Left ventricle myocardium inferior (tissue), 1 donor: ENCODE data around the gene LGALS3BP. TPM values are rescaled to one million over a fixed set of nuclear protein-coding genes. Genes with fewer than 3 reads are reported as not detected.
A peak's percentile ranks its signal among the peaks of the same experiment; 100 is the strongest.

Source experiments
- DNase-seq: peaks from one replicate; pipeline ENCODE4 v3.0.0-alpha.2; 2020
- H3K27ac ChIP-seq: fragments of 200-600 bp; replicated peaks from 2 replicates; pipeline ENCODE4 v1.8.0; 2021
- H3K27me3 ChIP-seq: fragments of 200-600 bp; 2 replicates; pipeline ENCODE4 v1.8.0; 2021; ENCODE audit warnings: low read depth
- H3K36me3 ChIP-seq: fragments of 200-600 bp; 2 replicates; pipeline ENCODE4 v1.8.0; 2021
- H3K4me1 ChIP-seq: fragments of 200-600 bp; 2 replicates; pipeline ENCODE4 v1.8.0; 2021
- H3K4me3 ChIP-seq: fragments of 200-600 bp; 2 replicates; pipeline ENCODE4 v1.8.0; 2021; ENCODE audit warnings: mild to moderate bottlenecking, moderate library complexity
- H3K9me3 ChIP-seq: fragments of 200-600 bp; replicated peaks from 2 replicates; pipeline ENCODE4 v1.8.0; 2021
- CTCF ChIP-seq: fragments of 200-600 bp; IDR thresholded peaks from 2 replicates; pipeline ENCODE4 v1.8.0; 2021; ENCODE audit warnings: antibody characterized with exemption, mild to moderate bottlenecking, borderline replicate concordance
- intact Hi-C: fragments of 100-400 bp; cut with micrococcal nuclease; formaldehyde crosslinking; loops from one replicate; pipeline ENCODE4 v1.11.0; 2022
- total RNA-seq: library from RNA; stranded (reverse); fragmentation: NEBNext Ultra II Directional; extraction: Animal tissue kit (Norgen Biotek cat#: 25700); gene quantifications from one replicate; pipeline ENCODE4 v1.2.1, GENCODE V29; 2021
- donor health status: DM: no; HTN: yes; CAD: no; lungs with severe emphysema.

The LGALS3BP gene
- total RNA-seq, 1 donor from 2014 or later: 585 TPM

- no peaks in the 10 kb centered on the region for H3K9me3 ChIP-seq
- H3K4me1 ChIP-seq: peaks cover 50% of the 10 kb centered on the region
- no peaks in the 10 kb centered on the region for H3K36me3 ChIP-seq
- H3K27ac ChIP-seq: peak overlapping the region; percentile 95
- H3K27me3 ChIP-seq: no peaks in the 10 kb centered on the region
- peak overlapping the region; percentile 85 for H3K4me3 ChIP-seq
- intact Hi-C loops: no loop called here
- no peak for TF ChIP-seq CTCF
- no peak for DNase-seq
Observed at GRCh38 chr17:79010304-79010646, 30.6 kb upstream of the LGALS3BP start.

- DNase-seq: peak; percentile 88
- intact Hi-C loops: no loop called here
- no peak for TF ChIP-seq CTCF
- no peaks in the 10 kb centered on the region for H3K36me3 ChIP-seq
- H3K27me3 ChIP-seq: no peaks in the 10 kb centered on the region
- H3K4me3 ChIP-seq: peak within 1 kb of the TSS; percentile 85
- no peaks in the 10 kb centered on the region for H3K9me3 ChIP-seq
- H3K27ac ChIP-seq: peak within 1 kb of the TSS; percentile 95
- peaks cover 53% of the 10 kb centered on the region for H3K4me1 ChIP-seq
Observed at GRCh38 chr17:79009397-79010303, 29.9 kb upstream of the LGALS3BP start, which contains the start of gene CANT1. CANT1 (minus strand) TSS chr17:79009764; CDS start chr17:78997622, 12,142 bp downstream.

GRCh38 chr17:79008666-79009387, 29.1 kb upstream of the LGALS3BP start:
- intact Hi-C loops: no loop called here
- DNase-seq: no peak
- Histone ChIP-seq H3K9me3 (no peaks in the 10 kb centered on the region), H3K4me1 (peaks cover 53% of the 10 kb centered on the region), H3K27ac (peak overlapping the region; percentile 95), H3K27me3 (no peaks in the 10 kb centered on the region), H3K36me3 (no peaks in the 10 kb centered on the region), H3K4me3 (peak overlapping the region; percentile 85)
- no peak for TF ChIP-seq CTCF

- intact Hi-C loops: no loop called here
- no peaks in the 10 kb centered on the region for H3K9me3 ChIP-seq
- H3K4me1 ChIP-seq: peaks cover 59% of the 10 kb centered on the region
- no peaks in the 10 kb centered on the region for H3K36me3 ChIP-seq
- TF ChIP-seq CTCF: no peak
- no peak overlapping the region for H3K27ac ChIP-seq
- peak overlapping the region; percentile 85 for H3K4me3 ChIP-seq
- H3K27me3 ChIP-seq: no peaks in the 10 kb centered on the region
- no peak for DNase-seq
Observed at GRCh38 chr17:79007504-79008381, 28.0 kb upstream of the LGALS3BP start.
